ENCODE measurements around the gene KRTAP12-3.
"Not testable (repeated sequence)": the region's sequence is repeated elsewhere in the genome, so short reads cannot be mapped to it uniquely, and the experiment has no call there.

Gene KRTAP12-3

DNA sequence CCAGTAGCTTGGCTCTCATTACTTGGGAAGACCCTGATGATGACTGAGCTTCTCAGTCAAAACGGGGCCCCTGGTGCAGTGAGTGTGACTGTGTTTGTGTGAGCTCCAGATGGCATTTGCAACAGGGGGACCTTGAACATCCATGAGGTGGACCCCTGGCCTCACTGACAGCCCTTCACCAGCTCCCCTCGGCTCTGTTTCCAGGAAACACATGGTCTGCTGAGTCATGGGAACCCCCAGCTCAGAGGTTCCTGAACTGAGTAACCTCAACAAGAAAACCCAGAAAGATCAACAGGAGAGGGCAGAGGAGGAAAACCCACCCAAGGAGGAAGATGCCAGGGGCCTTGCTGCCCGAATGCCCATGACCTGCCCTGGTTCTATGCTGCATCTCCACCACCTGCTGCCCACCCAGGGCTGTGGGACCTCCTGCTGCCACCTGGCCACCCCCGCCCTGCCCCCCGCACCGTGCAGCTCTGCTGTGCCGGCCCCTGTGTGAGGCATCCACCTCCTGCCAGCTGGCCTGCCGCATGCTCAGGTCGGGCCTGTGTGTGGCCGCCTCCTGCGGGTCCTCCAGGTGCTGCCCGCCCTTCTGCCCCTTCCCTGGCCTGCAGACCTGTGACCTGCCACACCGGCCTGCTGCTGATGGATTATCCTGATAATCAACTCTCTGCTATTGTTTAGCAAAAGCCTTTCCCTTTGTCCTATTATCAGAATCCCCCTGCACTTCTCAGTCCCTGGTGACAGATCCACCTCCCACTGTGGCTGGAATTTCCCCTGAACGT lies 28.5 kb downstream of the KRTAP12-3 start:
- no peak for DNase-seq

DNA sequence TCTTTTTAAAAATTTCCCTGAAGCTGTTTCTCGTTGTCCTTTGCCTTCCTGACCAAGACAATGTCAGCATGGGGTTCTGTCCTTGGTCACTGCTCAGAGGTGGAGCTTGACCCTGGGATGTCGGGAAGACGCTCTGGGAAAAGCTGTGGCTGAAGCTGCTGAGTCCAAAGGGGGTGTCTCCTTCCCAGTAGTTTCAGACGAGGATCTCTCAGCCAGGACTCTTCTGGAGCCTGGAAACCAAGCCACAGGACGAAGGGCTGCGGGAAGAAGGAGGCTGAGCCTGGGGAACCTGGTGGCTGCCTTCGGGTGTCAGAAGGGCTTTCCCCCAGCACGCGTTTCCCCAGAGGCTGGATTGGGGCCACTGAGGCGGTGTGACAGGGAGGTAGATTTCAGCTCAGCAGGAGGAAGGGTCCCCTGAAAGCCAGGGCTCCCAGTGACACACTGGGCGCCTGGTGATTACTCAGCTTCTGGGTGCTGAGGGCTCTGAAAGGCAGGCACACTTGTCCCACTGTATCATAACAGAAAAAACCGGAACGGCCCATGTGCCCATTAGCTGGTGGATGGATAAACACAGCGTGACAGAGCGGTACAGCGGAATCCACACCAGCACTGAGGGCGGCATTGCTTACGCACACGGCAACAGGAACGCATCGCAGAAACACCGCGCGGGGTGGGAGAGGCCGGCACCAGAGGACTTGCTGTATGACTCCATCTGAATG lies 29.3 kb downstream of the KRTAP12-3 start:
- no peak for DNase-seq

DNA sequence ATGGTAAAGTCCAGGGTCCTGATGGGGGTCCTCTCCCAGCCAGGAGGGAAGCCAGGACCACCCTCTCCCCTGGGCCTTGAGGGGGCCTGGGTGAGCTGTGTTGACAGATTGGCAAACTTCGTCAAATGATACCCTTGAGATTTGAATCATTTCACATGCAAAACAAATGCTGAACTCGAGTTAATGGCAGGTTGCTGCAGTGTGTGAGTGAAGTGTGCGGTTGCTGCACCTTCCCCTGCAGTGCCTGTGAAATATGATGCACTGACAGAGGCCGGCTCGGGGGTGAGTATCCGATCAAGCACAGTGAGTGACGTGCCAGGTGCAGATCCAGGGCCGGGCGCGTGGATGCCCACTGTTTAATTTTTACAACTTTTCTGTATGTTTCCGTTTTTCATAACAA lies 29.9 kb downstream of the KRTAP12-3 start:
- no peak for DNase-seq

DNA sequence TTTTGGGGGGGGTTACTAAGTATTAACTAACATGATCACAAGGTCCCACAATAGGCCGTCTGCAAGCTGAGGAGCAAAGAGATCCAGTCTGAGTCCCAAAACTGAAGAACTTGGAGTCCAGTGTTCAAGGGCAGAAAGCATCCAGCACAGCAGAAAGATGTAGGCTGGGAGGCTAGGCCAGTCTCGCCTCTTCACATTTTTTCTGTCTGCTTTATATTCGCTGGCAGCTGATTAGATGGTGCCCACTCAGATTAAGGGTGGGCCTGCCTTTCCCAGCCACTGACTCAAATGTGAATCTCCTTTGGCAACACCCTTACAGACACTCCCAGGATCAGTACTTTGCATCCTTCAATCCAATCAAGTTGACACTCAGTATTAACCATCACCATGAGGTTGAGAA lies 32.0 kb downstream of the KRTAP12-3 start:
- not testable (repeated sequence) for DNase-seq

DNA sequence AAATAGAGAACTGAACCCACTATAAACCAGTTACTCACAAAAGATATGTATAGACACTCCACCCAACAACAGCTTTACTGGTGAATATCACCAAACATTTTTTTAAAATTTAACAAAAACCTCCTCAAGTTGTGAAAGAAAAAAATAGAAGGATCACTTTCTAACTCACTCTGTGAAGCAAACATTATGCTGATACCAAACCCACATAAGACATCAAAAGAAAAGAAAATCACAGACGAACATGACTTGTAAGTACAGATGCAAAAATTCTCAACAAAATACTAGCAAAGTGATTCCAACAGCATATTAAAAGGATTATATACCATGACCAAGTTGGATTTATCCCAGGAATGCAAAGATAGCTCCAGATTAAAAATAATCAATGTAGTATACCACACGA lies 34.0 kb downstream of the KRTAP12-3 start:
- no peak for DNase-seq

DNA sequence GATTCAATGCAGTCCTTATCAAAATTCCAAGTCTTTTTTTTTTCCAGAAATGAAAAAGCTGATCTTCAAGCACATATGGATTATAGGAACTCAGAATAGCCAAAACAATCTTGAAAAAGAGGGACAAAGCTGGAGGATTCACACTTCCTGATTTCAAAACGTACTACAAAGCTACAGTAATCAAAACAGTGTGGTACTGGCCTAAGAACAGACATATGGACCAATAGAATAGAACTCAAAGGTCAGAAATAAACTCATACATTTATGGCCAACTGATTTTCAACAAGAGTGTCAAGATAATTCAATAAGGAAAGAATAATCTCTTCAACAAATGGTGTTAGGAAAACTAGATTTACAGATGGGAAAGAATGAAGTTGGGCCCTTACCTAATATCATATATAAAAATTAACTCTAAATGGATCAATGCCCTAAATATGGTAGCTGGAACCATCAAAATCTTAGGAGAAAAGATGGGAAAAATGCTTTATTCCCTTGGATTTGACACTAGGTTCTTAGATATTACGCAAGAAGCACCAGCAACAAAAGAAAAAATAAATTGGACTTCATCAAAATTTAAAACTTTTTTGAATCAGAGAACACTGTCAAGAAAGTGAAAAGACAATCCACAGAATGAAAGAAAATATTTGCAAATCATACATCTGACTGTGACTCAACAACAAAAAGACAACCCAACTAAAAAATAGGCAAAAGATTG lies 35.2 kb downstream of the KRTAP12-3 start:
- no peak for DNase-seq

DNA sequence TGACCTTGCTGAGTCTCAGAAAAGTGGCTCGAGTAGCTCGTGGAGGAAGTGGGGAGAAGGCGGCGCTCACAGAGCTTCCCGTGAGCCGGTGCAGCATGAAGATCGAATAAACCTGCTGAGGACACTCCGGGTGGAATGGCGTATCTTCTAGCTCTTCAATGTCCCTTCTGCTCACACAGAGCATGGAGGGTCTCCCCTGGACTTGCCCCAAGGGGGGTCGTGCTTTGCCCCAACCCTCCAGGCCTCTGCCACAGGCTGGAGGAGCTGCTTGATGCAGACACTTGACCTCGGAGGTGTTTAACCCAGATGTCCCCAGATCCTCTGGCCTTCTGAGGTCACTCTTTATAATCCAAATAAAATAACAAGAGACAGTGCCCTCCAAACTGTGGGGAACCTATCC lies 37.0 kb downstream of the KRTAP12-3 start:
- DNase-seq, result no peak

DNA sequence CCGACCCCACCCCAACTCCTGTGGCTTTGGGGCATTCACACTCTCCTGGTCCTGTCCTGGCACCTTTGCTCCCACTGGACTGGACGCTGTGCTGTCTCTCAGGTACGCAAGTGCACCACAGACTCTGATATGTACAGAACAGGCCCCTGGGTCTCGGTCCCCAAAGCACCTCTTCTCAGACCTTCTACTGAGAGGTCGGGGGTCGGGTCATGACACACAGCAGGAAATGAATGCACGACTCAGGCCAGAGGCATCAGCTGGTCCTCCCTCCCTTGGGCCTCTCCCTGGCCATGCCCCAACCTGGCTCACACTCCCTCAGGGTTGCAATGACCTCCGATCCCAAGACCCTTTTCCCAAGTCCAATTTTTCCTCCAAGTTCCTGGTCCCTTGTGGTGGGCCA lies 37.5 kb downstream of the KRTAP12-3 start:
- no peak for DNase-seq

DNA sequence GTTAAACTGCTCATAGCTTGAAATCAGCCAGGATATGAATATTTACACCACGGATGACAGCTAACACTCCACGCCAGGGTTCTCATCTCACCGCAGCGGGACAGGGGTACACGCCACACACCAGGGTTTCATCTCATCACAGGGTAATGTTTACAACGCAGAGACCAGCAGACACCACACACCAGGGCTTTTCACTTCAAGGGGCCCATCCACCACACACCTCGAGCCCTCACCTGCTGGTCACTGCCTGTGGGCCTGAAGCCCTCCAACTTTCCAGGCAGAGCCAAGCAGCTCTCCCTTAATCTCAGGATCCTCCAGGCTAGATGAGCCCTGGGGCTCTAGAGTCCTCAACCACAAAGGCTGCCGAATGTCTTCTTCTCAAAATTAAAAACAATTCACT lies 37.9 kb downstream of the KRTAP12-3 start:
- DNase-seq, result no peak

DNA sequence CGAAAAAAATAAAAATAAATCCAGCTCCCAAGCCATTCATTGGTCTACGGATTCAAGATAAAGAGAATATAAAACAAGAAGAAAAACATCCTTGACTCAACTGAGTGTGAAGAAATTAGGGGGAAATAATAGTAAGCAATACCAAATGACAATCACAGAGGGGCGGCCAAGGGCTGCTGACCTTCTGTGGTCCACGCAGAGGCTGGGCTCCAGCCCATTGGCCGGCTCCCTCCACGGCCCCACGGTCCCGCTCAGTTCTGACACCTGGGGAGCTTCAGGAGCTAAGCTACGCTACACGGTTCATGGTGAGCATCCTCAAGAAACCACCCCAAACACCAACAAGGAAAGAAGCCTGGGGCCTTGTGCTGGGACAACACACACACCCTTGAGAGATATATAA lies 38.8 kb downstream of the KRTAP12-3 start:
- no peak for DNase-seq

DNA sequence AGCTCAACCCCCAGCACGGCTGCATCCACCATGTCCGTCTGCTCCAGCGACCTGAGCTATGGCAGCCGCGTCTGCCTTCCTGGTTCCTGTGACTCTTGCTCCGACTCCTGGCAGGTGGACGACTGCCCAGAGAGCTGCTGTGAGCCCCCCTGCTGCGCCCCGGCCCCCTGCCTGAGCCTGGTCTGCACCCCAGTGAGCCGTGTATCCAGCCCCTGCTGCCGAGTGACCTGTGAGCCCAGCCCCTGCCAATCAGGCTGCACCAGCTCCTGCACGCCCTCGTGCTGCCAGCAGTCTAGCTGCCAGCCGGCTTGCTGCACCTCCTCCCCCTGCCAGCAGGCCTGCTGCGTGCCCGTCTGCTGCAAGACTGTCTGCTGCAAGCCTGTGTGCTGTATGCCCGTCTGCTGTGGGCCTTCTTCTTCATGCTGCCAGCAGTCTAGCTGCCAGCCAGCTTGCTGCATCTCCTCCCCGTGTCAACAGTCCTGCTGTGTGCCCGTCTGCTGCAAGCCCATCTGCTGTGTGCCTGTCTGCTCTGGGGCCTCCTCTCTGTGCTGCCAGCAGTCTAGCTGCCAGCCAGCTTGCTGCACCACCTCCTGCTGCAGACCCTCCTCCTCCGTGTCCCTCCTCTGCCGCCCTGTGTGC lies 39.6 kb downstream of the KRTAP12-3 start, which contains the start of gene KRTAP10-12:
KRTAP10-12 (plus strand) TSS at position 1 of the 639 bp plus-strand sequence; CDS start at position 31, 30 bp downstream.
- DNase-seq, result not testable (repeated sequence)

DNA sequence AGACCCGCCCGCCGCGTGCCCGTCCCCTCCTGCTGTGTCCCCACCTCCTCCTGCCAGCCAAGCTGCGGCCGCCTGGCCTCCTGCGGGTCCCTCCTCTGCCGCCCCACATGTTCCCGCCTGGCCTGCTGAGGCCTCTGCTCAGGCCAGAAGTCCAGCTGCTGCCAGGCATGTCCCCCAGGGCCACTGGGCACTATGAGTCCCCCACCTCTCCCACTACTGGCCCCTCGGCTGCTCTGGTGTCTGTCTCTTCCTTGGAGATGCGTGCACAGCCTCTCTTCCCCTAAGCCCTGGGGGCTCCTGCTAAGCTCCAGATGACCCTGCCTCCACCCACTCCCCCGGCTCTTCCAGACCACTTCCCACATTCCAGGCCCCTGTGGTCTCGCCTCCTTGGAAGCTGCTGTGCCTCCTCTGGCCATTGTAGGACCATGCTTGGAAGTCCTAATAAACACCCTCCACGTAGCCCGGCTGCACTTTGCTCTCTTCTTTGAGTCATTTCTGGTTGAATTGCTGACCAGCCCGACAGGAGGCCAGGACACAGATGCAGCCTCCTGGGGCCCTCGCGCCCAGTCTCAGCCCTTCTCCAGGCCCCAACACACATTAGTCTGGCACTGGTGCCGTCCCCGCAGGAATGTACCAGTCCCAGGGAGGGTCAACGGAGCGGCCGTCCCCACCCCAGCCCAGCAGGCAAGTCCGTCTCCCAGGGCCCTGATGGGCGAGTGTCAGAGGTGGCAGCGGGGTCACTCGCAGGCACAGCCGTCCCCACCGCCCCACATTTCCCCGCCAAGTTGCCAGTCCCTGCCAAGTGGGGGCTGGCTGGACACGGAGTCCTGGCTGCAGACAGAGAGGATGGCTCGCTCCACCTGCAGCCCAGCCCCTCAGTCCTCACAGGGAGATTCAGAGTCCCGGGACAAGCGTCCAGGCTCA lies 40.3 kb downstream of the KRTAP12-3 start:
- DNase-seq, result no peak

DNA sequence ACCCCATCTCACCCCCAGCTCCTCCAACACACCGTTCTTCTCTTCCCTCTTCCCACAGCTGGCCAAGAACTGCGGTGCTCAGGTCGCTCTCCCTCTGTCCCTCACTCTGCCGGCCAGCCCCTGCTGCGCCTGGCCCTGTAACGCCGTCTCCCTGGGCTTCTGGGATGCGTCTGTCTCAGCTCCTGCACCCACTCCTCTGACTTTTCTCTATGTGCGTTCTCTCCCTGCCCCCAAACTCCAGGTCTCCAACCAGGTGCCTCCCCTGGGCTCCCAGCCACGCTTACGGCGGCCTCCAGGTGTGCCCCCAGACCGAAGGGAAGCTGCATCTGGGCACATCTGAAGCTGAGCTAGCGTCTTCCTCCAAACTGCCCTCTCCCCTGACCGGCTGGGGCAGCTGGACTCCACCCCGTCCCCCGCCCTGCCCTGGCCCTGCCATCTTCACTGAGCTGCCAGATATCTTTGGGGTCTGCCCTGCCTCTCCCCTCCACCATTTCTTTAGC lies 41.8 kb downstream of the KRTAP12-3 start:
- DNase-seq, result no peak

DNA sequence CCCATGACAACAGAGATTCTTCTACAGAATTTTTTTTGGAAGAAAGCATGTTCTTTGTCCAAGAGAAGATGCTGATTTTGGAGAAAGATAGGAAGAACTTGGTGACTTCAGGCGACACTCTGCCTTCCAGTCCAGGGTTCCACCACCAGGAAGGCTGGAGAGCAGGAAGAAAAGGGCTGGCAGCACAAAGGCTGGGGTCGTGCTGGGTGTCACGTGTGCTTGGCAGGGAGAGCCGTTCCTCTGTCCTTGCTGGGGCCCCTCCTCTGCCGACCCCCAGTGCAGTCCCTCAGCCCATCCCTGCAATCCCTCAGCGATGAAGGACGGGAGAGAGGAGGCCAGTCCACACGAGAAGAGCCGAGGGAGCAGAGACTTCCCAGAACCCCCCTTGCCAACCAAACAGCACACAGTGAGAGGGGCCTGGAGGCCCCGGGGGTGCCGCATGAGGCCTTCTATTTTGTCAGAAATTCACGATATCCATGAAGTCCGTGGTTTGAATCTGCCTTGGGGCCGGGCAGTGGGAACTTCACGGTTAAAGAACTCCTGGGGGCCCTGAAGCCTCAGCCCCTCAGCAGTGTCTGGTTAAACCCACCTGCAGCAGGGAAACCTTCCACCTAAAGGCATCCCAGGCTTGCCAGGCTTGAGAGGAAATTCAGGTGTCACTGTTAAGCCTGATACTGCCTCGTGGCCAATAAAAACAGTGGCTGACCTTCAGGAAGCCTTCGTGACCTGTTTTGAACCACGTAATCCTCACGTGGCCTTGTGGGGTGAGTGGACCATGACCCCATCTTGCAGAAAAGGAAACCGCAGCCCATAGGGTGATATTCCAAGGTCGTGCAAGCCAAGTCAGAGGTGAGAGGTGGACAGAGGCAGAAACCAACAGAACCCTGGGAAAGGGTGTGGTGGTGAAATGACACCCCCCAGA lies 42.6 kb downstream of the KRTAP12-3 start:
- DNase-seq, result no peak

DNA sequence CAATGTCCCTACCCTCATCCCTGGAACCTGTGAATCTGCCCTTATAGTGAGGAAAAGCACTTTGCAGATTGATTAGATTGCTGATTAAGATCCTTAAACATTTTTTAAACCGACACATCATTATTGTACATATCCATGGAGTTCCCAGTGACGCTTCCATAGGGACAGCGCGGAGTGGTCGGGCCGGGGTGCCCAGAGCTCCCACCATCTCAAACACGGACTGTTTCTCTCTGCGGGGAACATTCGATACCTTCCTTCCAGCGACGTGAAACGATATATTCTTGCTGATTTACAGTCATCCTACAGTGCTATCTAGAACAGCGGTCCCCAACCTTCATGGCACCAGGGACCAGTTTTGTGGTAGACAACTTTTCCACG lies 43.3 kb downstream of the KRTAP12-3 start:
- DNase-seq, result no peak

DNA sequence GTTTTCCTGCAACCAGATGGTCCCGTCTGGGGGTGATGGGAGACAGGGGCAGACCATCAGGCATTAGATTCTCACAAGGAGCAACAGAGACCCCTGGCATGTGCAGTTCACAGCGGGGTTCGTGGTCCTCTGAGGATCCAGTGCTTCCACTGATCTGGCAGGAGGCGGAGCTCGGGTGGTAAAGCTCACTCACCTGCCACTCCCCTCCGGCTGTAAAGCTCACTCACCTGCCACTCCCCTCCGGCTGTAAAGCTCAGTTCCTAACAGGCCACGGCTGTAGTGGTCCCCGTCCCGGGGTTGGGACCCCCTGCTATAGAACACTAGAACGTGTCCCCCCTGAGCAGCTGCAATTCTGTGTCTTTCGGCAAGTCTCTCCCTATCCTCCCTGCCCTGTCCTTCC lies 43.8 kb downstream of the KRTAP12-3 start:
- DNase-seq, result no peak

DNA sequence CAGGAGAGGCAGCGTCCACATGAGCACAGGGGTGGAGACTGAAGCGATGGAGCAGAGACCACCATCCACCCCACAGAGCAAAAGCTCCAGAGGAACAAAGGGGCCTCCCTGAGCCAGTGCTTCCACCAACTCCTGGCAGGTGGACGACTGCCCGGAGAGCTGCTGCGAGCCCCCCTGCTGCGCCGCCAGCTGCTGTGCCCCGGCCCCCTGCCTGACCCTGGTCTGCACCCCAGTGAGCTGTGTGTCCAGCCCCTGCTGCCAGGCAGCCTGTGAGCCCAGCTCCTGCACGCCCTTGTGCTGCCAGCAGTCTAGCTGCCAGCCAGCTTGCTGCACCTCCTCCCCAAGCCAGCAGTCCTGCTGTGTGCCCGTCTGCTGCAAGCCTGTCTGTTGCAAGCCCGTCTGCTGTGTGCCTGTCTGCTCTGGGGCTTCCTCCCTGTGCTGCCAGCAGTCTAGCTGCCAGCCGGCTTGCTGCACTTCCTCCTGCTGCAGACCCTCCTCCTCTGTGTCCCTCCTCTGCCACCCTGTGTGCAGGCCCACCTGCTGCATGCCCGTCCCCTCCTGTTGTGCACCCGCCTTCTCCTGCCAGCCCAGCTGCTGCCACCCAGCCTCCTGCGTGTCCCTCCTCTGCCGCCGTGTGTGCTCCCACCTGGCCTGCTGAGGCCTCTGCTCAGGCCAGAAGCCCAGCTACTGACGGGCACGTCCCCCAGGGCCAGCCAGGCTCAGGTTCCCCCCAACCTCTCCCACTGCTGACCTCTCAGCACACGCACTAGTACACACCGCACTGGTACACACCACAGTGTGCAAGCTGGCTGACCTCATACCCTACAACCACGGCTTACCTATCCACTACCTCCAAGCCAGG lies 44.6 kb downstream of the KRTAP12-3 start:
- no peak for DNase-seq

DNA sequence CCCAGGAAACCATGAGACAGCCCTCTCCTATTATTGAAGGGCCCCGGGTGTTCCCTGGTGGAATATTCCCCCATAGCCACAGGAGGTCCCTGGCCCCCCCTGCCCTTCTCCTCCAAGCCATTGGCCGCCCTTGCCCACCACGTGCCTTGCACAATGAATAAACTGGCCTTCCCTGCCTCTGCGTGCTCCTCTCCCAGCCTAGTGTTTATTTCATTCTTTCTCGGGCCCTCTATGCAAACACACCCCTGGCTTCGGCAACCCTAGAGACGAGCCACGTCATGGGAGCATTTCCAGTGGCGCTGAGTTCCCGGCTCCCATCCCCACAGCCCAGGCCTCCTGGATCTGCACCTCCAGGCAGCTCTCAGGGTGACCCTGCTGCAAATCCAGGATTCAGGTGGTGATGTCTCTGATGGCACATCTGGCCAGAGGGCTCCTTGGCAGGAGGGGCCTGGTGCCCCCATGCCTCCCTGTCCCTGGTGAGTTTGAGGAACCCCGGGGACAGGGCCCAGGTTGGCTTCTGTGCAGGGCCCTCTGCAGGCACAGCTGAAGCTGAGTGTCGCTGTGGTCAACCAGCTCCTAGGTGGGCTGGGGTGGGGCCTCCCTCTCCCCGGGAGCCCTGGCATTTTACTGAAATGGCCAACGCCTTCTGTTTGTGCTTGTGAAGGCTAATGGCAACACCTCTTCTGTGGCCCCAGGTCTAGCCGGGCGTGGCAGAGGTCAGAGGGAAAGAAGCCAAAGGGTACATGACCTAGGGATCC lies 45.4 kb downstream of the KRTAP12-3 start:
- DNase-seq, result no peak
